HUES64 (cell line): ENCODE results near the gene PNMA8A.
A peak's percentile ranks its signal among the peaks of the same experiment; 100 is the strongest.

ENCODE experiments used
- H3K27ac ChIP-seq: 2 replicates; pipeline ENCODE4 v1.7.0; 2013; ENCODE audit warnings: low read depth, low read length, inconsistent platforms
- H3K27me3 ChIP-seq: 2 replicates; pipeline ENCODE4 v1.6.1; 2013; ENCODE audit warnings: mild to moderate bottlenecking, low read length; ENCODE audit not compliant: insufficient read depth
- H3K36me3 ChIP-seq: 2 replicates; pipeline ENCODE4 v1.6.1; 2013; ENCODE audit warnings: mild to moderate bottlenecking, low read length; ENCODE audit not compliant: insufficient read depth
- H3K4me1 ChIP-seq: 2 replicates; pipeline ENCODE4 v1.6.1; 2013; ENCODE audit warnings: mild to moderate bottlenecking, low read length, moderate library complexity; ENCODE audit not compliant: insufficient read depth
- H3K4me3 ChIP-seq: 2 replicates; pipeline ENCODE4 v1.5.1; 2013; ENCODE audit warnings: mild to moderate bottlenecking, low read length, moderate library complexity
- H3K9ac ChIP-seq: 2 replicates; pipeline ENCODE4 v1.6.1; 2013; ENCODE audit warnings: mild to moderate bottlenecking, low read depth, low read length
- H3K9me3 ChIP-seq: 2 replicates; pipeline ENCODE4 v1.6.1; 2013; ENCODE audit warnings: low read depth, low read length; ENCODE audit not compliant: insufficient read depth
- WGBS: fragments of 150-250, 120-280 bp; methylation state at CpG from one replicate; pipeline ENCODE4 v1.1.7; 2013; ENCODE audit warnings: missing lambda C conversion rate; 5-methylcytosine and 5-hydroxymethylcytosine counted together

The PNMA8A gene

GRCh38 chr19:46491975-46492682 is 20.8 kb upstream of the PNMA8A start:
- Histone ChIP-seq H3K27me3 (peaks cover 84% of the 10 kb centered on the region), H3K9ac (no peak overlapping the region), H3K4me1 (peaks cover 12% of the 10 kb centered on the region), H3K4me3 (no peak overlapping the region), H3K36me3 (no peaks in the 10 kb centered on the region), H3K9me3 (no peaks in the 10 kb centered on the region), H3K27ac (no peak overlapping the region)
- 78% methylated on average over 18 of the region's 18 CpGs for WGBS

- H3K27ac ChIP-seq = no peak overlapping the region
- no peaks in the 10 kb centered on the region for H3K9me3 ChIP-seq
- WGBS = 90% methylated on average over 8 of the region's 9 CpGs
- H3K36me3 ChIP-seq = no peaks in the 10 kb centered on the region
- no peak overlapping the region for H3K4me3 ChIP-seq
- no peak overlapping the region for H3K9ac ChIP-seq
- H3K27me3 ChIP-seq = peaks cover 92% of the 10 kb centered on the region
- H3K4me1 ChIP-seq = peaks cover 8% of the 10 kb centered on the region
Measured at GRCh38 chr19:46490774-46491173, 19.4 kb upstream of the PNMA8A start.

GRCh38 chr19:46489445-46490272 is 18.3 kb upstream of the PNMA8A start:
- Histone ChIP-seq H3K9me3 (no peaks in the 10 kb centered on the region), H3K27ac (no peak overlapping the region), H3K27me3 (peaks cover 81% of the 10 kb centered on the region), H3K36me3 (no peaks in the 10 kb centered on the region), H3K4me1 (peaks cover 4% of the 10 kb centered on the region), H3K4me3 (peak overlapping the region; percentile 45), H3K9ac (peak overlapping the region; percentile 23; the same call in 1 of the 2 replicates)
- 14% methylated on average over 52 of the region's 52 CpGs for WGBS

DNA sequence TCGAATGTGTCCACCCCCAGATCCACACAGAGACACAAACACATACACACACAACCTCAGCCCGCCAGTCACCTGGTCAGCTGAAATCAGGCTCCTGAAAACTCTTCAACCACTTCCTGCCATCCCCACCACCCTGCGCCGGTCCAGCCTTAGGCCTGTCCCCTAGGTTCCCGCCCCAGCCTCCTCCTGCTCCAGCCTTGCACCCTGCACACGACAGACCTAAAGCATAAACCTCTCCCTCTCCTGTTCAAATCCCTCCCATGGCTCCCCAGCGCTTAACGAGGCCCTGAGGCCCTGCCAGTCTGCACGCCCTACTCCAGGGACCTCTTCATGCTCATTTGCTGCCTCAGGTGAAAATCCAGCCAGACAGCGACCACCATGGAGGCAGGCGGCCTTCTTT is 17.2 kb upstream of the PNMA8A start:
- H3K27me3 ChIP-seq = peaks cover 70% of the 10 kb centered on the region
- WGBS = 65% methylated on average over 11 of the region's 11 CpGs

GRCh38 chr19:46487802-46488445 is 16.6 kb upstream of the PNMA8A start:
- Histone ChIP-seq H3K4me1 (peaks cover 4% of the 10 kb centered on the region), H3K4me3 (peak overlapping the region; percentile 49), H3K27ac (no peak overlapping the region), H3K9ac (no peak overlapping the region), H3K9me3 (no peaks in the 10 kb centered on the region), H3K27me3 (peaks cover 64% of the 10 kb centered on the region), H3K36me3 (no peaks in the 10 kb centered on the region)
- WGBS = 12% methylated on average over 38 of the region's 38 CpGs

More for the DNA sequence above, 17.2 kb upstream of the PNMA8A start:
- H3K4me3 ChIP-seq = no peak overlapping the region
- peaks cover 4% of the 10 kb centered on the region for H3K4me1 ChIP-seq
- no peaks in the 10 kb centered on the region for H3K36me3 ChIP-seq
- H3K9me3 ChIP-seq = no peaks in the 10 kb centered on the region
- H3K27ac ChIP-seq = no peak overlapping the region
- H3K9ac ChIP-seq = no peak overlapping the region

DNA sequence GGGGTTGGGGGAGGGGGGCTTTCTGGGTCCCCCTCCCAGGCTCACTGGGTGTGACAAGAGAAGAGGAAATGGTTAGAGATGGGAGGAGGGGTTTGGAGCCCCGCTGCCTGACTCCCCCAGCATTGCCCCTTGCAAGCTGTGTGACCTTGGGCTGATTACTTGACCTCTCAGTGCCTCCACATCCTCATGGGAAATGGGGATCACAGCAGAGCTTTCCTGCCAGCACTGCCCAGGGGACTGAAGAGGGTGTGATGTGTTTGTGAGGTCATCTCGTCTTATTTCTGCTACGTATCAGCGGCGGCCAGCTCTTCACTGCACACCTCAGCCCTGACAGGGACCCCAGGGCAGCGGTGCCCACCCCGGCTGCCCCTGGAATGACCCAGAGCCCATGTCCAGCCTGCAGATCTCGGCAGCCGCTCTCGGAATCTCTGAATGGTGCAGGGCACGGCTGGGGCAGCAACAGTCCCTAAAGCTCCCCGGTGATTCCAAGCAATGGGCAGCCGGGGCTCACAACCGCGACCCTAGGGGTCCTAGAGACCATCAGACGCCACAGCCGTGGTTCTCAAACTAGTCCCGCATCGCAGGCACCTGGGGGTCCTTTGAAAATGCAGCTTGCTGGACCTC is 15.9 kb upstream of the PNMA8A start:
- Histone ChIP-seq H3K9ac (no peak overlapping the region), H3K27me3 (peaks cover 58% of the 10 kb centered on the region), H3K9me3 (no peaks in the 10 kb centered on the region), H3K27ac (no peak overlapping the region), H3K36me3 (no peaks in the 10 kb centered on the region), H3K4me1 (no peaks in the 10 kb centered on the region), H3K4me3 (peak overlapping the region; percentile 49)
- 33% methylated on average over 19 of the region's 19 CpGs for WGBS

DNA sequence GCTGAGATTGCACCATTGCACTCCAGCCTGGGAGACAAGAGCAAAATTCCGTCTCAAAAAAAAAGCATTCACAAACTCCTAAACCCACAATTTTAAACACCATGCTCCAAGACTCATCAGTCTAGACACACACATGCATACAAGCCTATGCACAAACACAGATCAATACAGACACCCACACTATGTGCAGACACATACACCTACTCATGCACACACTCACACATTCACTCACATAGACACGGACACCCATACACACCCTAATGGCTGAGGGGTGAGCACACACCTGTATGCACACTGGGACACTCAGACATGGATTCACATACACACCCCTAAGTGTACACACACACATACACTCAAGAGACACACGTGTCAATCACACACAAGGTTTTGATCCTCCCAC is 15.0 kb upstream of the PNMA8A start:
- Histone ChIP-seq H3K9me3 (no peaks in the 10 kb centered on the region), H3K4me3 (no peak overlapping the region), H3K4me1 (no peaks in the 10 kb centered on the region), H3K36me3 (no peaks in the 10 kb centered on the region), H3K27ac (no peak overlapping the region), H3K27me3 (peaks cover 48% of the 10 kb centered on the region), H3K9ac (no peak overlapping the region)
- 87% methylated on average over 3 of the region's 3 CpGs for WGBS

DNA sequence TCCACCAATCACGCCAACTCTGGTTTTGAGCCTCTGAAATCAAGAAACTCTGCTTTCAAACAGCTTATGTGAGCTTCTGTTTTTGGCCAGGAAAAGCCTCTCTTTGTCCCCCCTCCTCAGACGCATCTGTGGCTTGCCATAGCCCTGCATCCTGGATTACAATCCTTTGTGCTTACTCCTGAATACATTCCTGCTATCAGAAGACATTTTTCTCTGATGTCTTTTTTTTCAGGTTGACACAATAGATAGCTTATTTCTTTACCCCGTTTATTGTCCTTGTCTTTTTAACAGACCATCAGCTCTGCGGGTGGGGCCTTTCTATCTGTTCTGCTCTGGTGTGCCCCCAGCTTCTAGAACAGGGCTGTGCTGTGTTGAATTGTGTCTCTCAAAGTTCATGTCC is 13.3 kb upstream of the PNMA8A start:
- Histone ChIP-seq H3K9ac (no peak overlapping the region), H3K4me3 (no peak overlapping the region), H3K27ac (no peak overlapping the region), H3K9me3 (no peaks in the 10 kb centered on the region), H3K27me3 (peaks cover 32% of the 10 kb centered on the region), H3K4me1 (peaks cover 8% of the 10 kb centered on the region), H3K36me3 (no peaks in the 10 kb centered on the region)
- 86% methylated on average over 4 of the region's 4 CpGs for WGBS

DNA sequence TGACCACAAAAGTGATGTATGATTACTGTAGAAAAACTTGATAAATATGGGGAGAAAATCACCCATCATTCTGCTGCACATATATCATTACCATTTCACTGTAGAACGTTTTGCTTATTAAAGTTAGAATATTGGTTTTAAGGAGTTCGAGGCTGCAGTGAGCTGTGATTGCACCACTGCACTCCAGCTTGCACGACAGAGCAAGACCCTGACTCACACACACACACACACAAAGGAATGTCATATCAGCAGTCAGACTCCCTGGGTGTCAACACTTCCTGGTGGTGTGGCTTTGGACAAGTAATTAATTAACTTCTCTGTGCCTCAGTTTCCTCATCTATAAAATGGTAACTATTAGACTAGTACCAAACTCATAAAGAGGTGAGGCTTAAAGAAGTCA is 11.3 kb upstream of the PNMA8A start:
- Histone ChIP-seq H3K9me3 (no peaks in the 10 kb centered on the region), H3K36me3 (no peaks in the 10 kb centered on the region), H3K4me1 (peaks cover 8% of the 10 kb centered on the region), H3K4me3 (no peak overlapping the region), H3K27ac (no peak overlapping the region), H3K9ac (no peak overlapping the region), H3K27me3 (peaks cover 13% of the 10 kb centered on the region)
- 78% methylated on average over 2 of the region's 3 CpGs for WGBS

GRCh38 chr19:46481947-46482346 is 10.6 kb upstream of the PNMA8A start:
- H3K4me1 ChIP-seq = peaks cover 8% of the 10 kb centered on the region
- no peak overlapping the region for H3K27ac ChIP-seq
- no peak overlapping the region for H3K9ac ChIP-seq
- no peaks in the 10 kb centered on the region for H3K9me3 ChIP-seq
- no peaks in the 10 kb centered on the region for H3K36me3 ChIP-seq
- 91% methylated on average over 5 of the region's 5 CpGs for WGBS
- H3K4me3 ChIP-seq = no peak overlapping the region
- H3K27me3 ChIP-seq = peaks cover 6% of the 10 kb centered on the region
